ENCODE results near the gene ZBTB7C.

The ZBTB7C gene

GRCh38 chr18:48320639-48320945 lies 88.6 kb downstream of the ZBTB7C start:
- DNase-seq, result no peak

- peak; percentile 95 for DNase-seq
Measured at GRCh38 chr18:48319801-48320638, 89.2 kb downstream of the ZBTB7C start.

- no peak for DNase-seq
Measured at GRCh38 chr18:48318436-48318835, 90.7 kb downstream of the ZBTB7C start.

GRCh38 chr18:48317781-48318381 lies 91.3 kb downstream of the ZBTB7C start:
- DNase-seq, result no peak

GRCh38 chr18:48316177-48316576 lies 93.0 kb downstream of the ZBTB7C start:
- no peak for DNase-seq

- DNase-seq, result peak; percentile 58
Measured at GRCh38 chr18:48314690-48315089, 94.5 kb downstream of the ZBTB7C start.

- DNase-seq, result no peak
Measured at GRCh38 chr18:48313792-48314191, 95.4 kb downstream of the ZBTB7C start.

GRCh38 chr18:48312066-48312465 lies 97.1 kb downstream of the ZBTB7C start:
- DNase-seq, result no peak

GRCh38 chr18:48310999-48311398 lies 98.2 kb downstream of the ZBTB7C start:
- DNase-seq, result no peak

GRCh38 chr18:48310353-48310752 lies 98.8 kb downstream of the ZBTB7C start:
- no peak for DNase-seq

GRCh38 chr18:48308755-48309575 lies 100.2 kb downstream of the ZBTB7C start:
- no peak for DNase-seq

GRCh38 chr18:48308027-48308635 lies 101.1 kb downstream of the ZBTB7C start:
- DNase-seq, result no peak

- DNase-seq, result no peak
Measured at GRCh38 chr18:48306838-48307237, 102.3 kb downstream of the ZBTB7C start.

- no peak for DNase-seq
Measured at GRCh38 chr18:48304906-48305693, 104.1 kb downstream of the ZBTB7C start.

GRCh38 chr18:48303883-48304282 lies 105.3 kb downstream of the ZBTB7C start:
- DNase-seq, result no peak

GRCh38 chr18:48302736-48303135 lies 106.4 kb downstream of the ZBTB7C start:
- DNase-seq, result no peak

- DNase-seq, result peak; percentile 79
Measured at GRCh38 chr18:48300463-48300961, 108.7 kb downstream of the ZBTB7C start.

- no peak for DNase-seq
Measured at GRCh38 chr18:48297139-48297538, 112.0 kb downstream of the ZBTB7C start.

GRCh38 chr18:48296581-48296980 lies 112.6 kb downstream of the ZBTB7C start:
- DNase-seq, result no peak

- DNase-seq, result peak; percentile 57
Measured at GRCh38 chr18:48295586-48296311, 113.4 kb downstream of the ZBTB7C start.

- no peak for DNase-seq
Measured at GRCh38 chr18:48294899-48295585, 114.1 kb downstream of the ZBTB7C start.

All from DMS153 (cell line).